ENCODE results near the gene LOXL1.

GRCh38 chr15:73899197-73900094 is 26.8 kb upstream of the LOXL1 start:
- TF ChIP-seq CTCF (IDR thresholded peaks at IDR 0.05) (no peak), EZH2phosphoT487 (IDR thresholded peaks at IDR 0.05; ENCODE audit: borderline replicate concordance, low read depth) (no peak), MXI1 (IDR thresholded peaks at IDR 0.05; ENCODE audit: low read depth, low read length) (no peak)
